Cardiac fibroblast (primary cell): ENCODE data around the gene RLN3.
"Not testable (repeated sequence)": the region's sequence is repeated elsewhere in the genome, so short reads cannot be mapped to it uniquely, and the experiment has no call there.

Source experiments
- DNase-seq, 2 donors: peaks; one replicate each; pipeline versions ENCODE4 v3.0.0 to v3.0.0-alpha.2; 2010; ENCODE audit warnings: low read depth in 2 of 2
- H3K4me3 ChIP-seq, 2 donors: replicated peaks in 1 of 2; 1 replicate in 1 of 2; 2 replicates in 1 of 2; pipeline ENCODE4 v1.5.1; 2011; ENCODE audit warnings: low read depth in 2 of 2, low read length in 2 of 2, mild to moderate bottlenecking in 2 of 2, moderate library complexity in 1 of 2
- CTCF ChIP-seq: IDR thresholded peaks from one replicate; pipeline ENCODE4 v1.5.1; 2011; ENCODE audit warnings: low read depth, mild to moderate bottlenecking, low read length, inconsistent platforms

RLN3 gene

GRCh38 chr19:14033946-14034345, 6.0 kb downstream of the RLN3 start:
- TF ChIP-seq CTCF = no peak
- no peak overlapping the region for H3K4me3 ChIP-seq
- no peak for DNase-seq

GRCh38 chr19:14035159-14035558, 7.2 kb downstream of the RLN3 start:
- not testable (repeated sequence) for DNase-seq, H3K4me3 ChIP-seq

- DNase-seq = peak in 1 of 2 donors; percentile 24
- no peak overlapping the region for H3K4me3 ChIP-seq
- TF ChIP-seq CTCF = no peak
Observed at GRCh38 chr19:14035706-14036105, 7.8 kb downstream of the RLN3 start.

GRCh38 chr19:14039181-14039580, 11.2 kb downstream of the RLN3 start:
- no peak for DNase-seq
- no peak for TF ChIP-seq CTCF
- H3K4me3 ChIP-seq = no peak overlapping the region

- H3K4me3 ChIP-seq = not testable (repeated sequence)
- peak; percentile 61 for TF ChIP-seq CTCF
- peak; percentile 87 to 89 for DNase-seq
Observed at GRCh38 chr19:14042659-14043608, 15.0 kb downstream of the RLN3 start.

GRCh38 chr19:14047866-14048265, 19.9 kb downstream of the RLN3 start:
- not testable (repeated sequence) for DNase-seq, H3K4me3 ChIP-seq

GRCh38 chr19:14048443-14049153, 20.6 kb downstream of the RLN3 start:
- no peak overlapping the region for H3K4me3 ChIP-seq
- peak in 1 of 2 donors; percentile 46 for DNase-seq

More at GRCh38 chr19:14048443-14049153, 20.6 kb downstream of the RLN3 start:
- TF ChIP-seq CTCF = peak; percentile 95
